Measurements from ENCODE around the gene UTP11. TPM values are rescaled to one million over a fixed set of nuclear protein-coding genes. Genes with fewer than 3 reads are reported as not detected.

Gene UTP11
- total and polyA plus RNA-seq, 2 of the 8 experiments (the other 6 are each of a cell fraction or from before 2014, with no cell fraction given) = 19.5 to 60.5 TPM

DNA sequence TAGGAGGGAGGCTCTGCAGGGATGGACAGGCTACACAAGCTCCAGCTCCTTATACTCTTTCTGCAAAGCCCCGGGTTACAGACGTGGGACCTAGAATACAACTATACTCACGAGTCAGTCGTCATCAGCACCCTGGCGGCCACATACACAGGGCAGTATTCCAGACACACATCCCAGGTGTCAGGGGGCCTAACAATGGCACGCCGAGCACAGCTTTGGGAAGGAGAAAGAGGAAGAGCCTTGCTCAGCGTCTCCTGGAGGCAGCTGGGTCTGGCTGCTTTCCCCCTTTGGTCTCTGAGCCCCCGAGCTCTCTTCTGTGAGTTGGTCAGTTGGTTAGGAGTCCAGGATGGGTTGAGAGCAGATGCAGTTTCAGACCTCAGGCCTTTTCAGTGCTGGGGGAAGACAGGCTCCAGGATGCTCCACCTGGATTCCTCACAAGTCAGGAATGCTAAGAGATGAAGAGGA, 38.6 kb downstream of the UTP11 start:
- Histone ChIP-seq H2BK120ac (replicated peaks; ENCODE audit: low read depth, low read length) (no peak overlapping the region), H3K9ac (replicated peaks in 1 of 4; ENCODE audit: extremely low read depth in 1 of 4, low read depth in 3 of 4, low read length in 3 of 4) (no peak overlapping the region), H3K27ac (ENCODE audit: low read depth, low read length) (no peak overlapping the region), H3K14ac (ENCODE audit: insufficient read length) (no peak overlapping the region), H4K20me1 (replicated peaks in 1 of 2; ENCODE audit: control insufficient read depth in 1 of 2, insufficient read depth in 2 of 2, low read length in 2 of 2) (peaks cover 4 to 5% of the 10 kb centered on the region in 2 experiments), H2BK12ac (ENCODE audit: low read depth, low read length) (no peak overlapping the region; the same call in 1 of the 2 replicates), H3K4me3 (ENCODE audit: extremely low read depth in 1 of 4, insufficient read depth in 2 of 4, low read depth in 3 of 4, low read length in 4 of 4) (no peak overlapping the region), H2BK20ac (ENCODE audit: low read length) (no peak overlapping the region), H3K36me3 (ENCODE audit: control insufficient read depth in 2 of 4, insufficient read depth in 4 of 4, low read length in 3 of 4) (no peaks in the 10 kb centered on the region), H2AFZ (ENCODE audit: low read length) (no peak overlapping the region), H3K56ac (replicated peaks; ENCODE audit: insufficient read length, low read depth, low read length) (no peak overlapping the region), H3K9me3 (ENCODE audit: insufficient read depth in 2 of 2, low read depth in 1 of 2, low read length in 1 of 2) (no peaks in the 10 kb centered on the region), H3K79me1 (ENCODE audit: low read depth, low read length) (peaks cover 6% of the 10 kb centered on the region), H4K8ac (ENCODE audit: extremely low read depth, insufficient read depth, low read length) (no peak overlapping the region), H3K18ac (ENCODE audit: extremely low read depth, low read length) (no peak overlapping the region), H2BK15ac (ENCODE audit: low read length) (no peak overlapping the region), H3K23ac (ENCODE audit: insufficient read length) (no peak overlapping the region), H3K4ac (replicated peaks; ENCODE audit: insufficient read length, low read depth, low read length) (no peak overlapping the region), H3K4me2 (ENCODE audit: insufficient read depth in 1 of 2, low read depth in 2 of 2, low read length in 2 of 2) (no peak overlapping the region), H2BK5ac (ENCODE audit: low read depth, low read length) (no peak overlapping the region), H2AK5ac (ENCODE audit: low read depth, low read length) (no peak overlapping the region), H3K27me3 (replicated peaks in 1 of 4; ENCODE audit: control insufficient read depth in 3 of 4, extremely low read depth in 1 of 4, insufficient read depth in 3 of 4, low read length in 3 of 4) (peaks cover 0 to 23% (median 16%) of the 10 kb centered on the region in 4 experiments; a peak in 5 of 7 replicates), H3K23me2 (ENCODE audit: low read depth, low read length) (peaks cover 14% of the 10 kb centered on the region; the same call in 1 of the 2 replicates), H4K5ac (ENCODE audit: insufficient read length, low read depth, low read length) (no peak overlapping the region), H3K4me1 (replicated peaks in 1 of 4; ENCODE audit: control insufficient read depth in 3 of 4, insufficient read depth in 4 of 4, low read length in 3 of 4) (peaks cover 6 to 20% (median 10%) of the 10 kb centered on the region in 4 experiments), H4K91ac (replicated peaks; ENCODE audit: insufficient read length, low read length) (no peak overlapping the region), H3K79me2 (ENCODE audit: control insufficient read depth in 1 of 2, insufficient read depth in 2 of 2, low read length in 2 of 2) (peaks cover 0 to 6% of the 10 kb centered on the region in 2 experiments; a peak in 1 of 4 replicates)
- DNase-seq (ENCODE audit: low read depth in 1 of 2, low spot score in 2 of 2) (no peak), FAIRE-seq (no peak)
- ChIA-PET POLR2A (ENCODE audit: partially characterized antibody) (interaction anchor here (1.3 kb wide), 1 partner anchor 13 kb away, joined by 3 read pairs; no protein-coding TSS in a partner anchor), CTCF (ENCODE audit: partially characterized antibody) (interaction anchor here (0.7 to 18.0 kb wide), 7 partner anchors 9 to 88 kb away, joined by 3 to 212 read pairs (median 4); no protein-coding TSS in a partner anchor)
- WGBS, 2 experiments (ENCODE audit: extremely low coverage in 1 of 2, insufficient coverage in 1 of 2, insufficient read length in 1 of 2, insufficient replicate concordance in 2 of 2, low coverage in 1 of 2, low lambda C conversion rate in 2 of 2, missing lambda C conversion rate in 1 of 2) = 94% methylated on average over 9 of the region's 9 CpGs; no CpG with 5 or more reads in 1 of the 2 experiments
- TF ChIP-seq, protein P1, sequence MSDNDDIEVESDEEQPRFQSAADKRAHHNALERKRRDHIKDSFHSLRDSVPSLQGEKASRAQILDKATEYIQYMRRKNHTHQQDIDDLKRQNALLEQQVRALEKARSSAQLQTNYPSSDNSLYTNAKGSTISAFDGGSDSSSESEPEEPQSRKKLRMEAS (IDR thresholded peaks at IDR 0.05) = no peak
- TF ChIP-seq RFX5 (IDR thresholded peaks at IDR 0.05; ENCODE audit: borderline replicate concordance, low read depth, low read length) = no peak
- TF ChIP-seq MAFK (IDR thresholded peaks at IDR 0.05; ENCODE audit: low read depth, low read length) = no peak
- TF ChIP-seq RXRA (IDR thresholded peaks at IDR 0.05; ENCODE audit: insufficient read depth, low read depth, low read length) = no peak
- TF ChIP-seq BACH1 (IDR thresholded peaks at IDR 0.05; ENCODE audit: low read length) = no peak
- no peak for TF ChIP-seq POU5F1 (IDR thresholded peaks at IDR 0.05; ENCODE audit: low read depth, low read length)
- TF ChIP-seq SIRT6 (IDR thresholded peaks at IDR 0.05; ENCODE audit: low read length) = no peak
- TF ChIP-seq E2F6 (IDR thresholded peaks at IDR 0.05) = no peak
- no peak for TF ChIP-seq CEBPB (IDR thresholded peaks at IDR 0.05; ENCODE audit: low read depth, low read length)
- TF ChIP-seq SRF (IDR thresholded peaks at IDR 0.05; ENCODE audit: low read depth, low read length) = no peak
- no peak for TF ChIP-seq SP2 (IDR thresholded peaks at IDR 0.05; ENCODE audit: low read length)
- no peak for TF ChIP-seq BRCA1 (IDR thresholded peaks at IDR 0.05; ENCODE audit: low read depth, low read length)
- no peak for TF ChIP-seq TEAD4 (IDR thresholded peaks at IDR 0.05; ENCODE audit: low read depth, low read length)
